Adrenal gland (tissue), 5 donors: ENCODE measurements around the gene COA4.

Source experiments
- CTCF ChIP-seq, 6 experiments: fragments of 450-650 bp in 4 of 6; fragments of 200-600 bp in 2 of 6; sonication (generic) in 1 of 6; IDR thresholded peaks; 1 replicate in 5 of 6; 2 replicates in 1 of 6; pipeline versions ENCODE4 v1.5.1 to v1.8.0; 2016 to 2021; ENCODE audit warnings: antibody characterized with exemption in 6 of 6, mild to moderate bottlenecking in 2 of 6, moderate library complexity in 1 of 6
- POLR2A ChIP-seq, 2 donors: fragments of 450-650 bp; IDR thresholded peaks; one replicate each; pipeline ENCODE4 v1.6.1; 2017; ENCODE audit warnings: antibody characterized with exemption in 2 of 2, mild to moderate bottlenecking in 2 of 2, moderate library complexity in 1 of 2
- donor health status: DM: no; HTN: no; CAD: no.

- TF ChIP-seq POLR2A (IDR thresholded peaks at IDR 0.05) (no peak), CTCF (IDR thresholded peaks at IDR 0.05) (no peak)
Measured at GRCh38 chr11:73875840-73876239, 806 bp downstream of the COA4 start.
